CD4-positive, alpha-beta T cell treated with Interleukin-15 for 4 hours (primary cell): Measurements from ENCODE around the gene CTDSPL2.
A peak's percentile ranks its signal among the peaks of the same experiment; 100 is the strongest.
"Not testable (repeated sequence)": the region's sequence is repeated elsewhere in the genome, so short reads cannot be mapped to it uniquely, and the experiment has no call there.

ENCODE experiments used
- DNase-seq: peaks from one replicate; pipeline ENCODE4 v3.0.0-alpha.2; 2020; ENCODE audit warnings: low spot score

CTDSPL2 gene

DNA sequence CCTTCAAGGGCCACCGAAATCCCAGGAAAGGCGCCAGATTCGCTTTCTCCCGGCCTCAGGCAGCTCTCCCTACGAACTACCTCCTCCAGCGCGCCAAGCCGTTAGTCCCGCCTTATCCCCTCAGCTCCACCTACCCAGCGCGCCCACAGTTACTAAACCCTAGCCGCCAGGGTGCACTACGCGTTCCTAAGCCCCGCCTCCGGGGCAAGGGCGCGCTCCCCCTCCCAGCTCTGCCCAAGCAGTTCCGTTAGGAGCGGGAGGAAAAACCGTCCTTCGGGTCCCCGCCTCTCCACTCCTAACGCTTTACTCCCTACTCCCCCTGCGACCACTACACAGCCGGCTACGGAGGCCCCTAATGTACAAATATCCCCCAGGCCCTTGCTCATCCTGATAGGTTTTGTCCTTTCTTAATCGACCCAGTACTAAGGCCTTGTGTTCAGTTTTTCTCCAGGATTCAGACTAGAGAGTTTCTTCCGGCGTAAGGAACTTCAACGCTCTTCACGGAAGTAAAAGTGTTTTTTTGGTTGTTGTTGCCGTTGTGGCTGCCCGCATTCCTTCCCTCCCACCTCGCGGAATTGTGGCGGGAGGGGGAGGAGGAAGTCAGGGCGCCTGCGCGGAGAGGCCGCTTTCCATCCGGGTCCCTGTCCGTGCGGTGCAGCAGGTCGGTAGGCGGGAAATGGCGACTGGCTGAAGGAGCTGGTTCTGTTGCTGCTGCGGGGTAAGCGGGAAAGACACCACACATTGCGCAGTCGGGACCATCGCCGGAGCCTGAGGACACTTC lies at the start of gene CTDSPL2:
Gene CTDSPL2, plus strand, starts transcription at position 655 of the 781 bp plus-strand sequence. CDS start 31,386 bp downstream, outside the sequence.
- peak; percentile 93 for DNase-seq

DNA sequence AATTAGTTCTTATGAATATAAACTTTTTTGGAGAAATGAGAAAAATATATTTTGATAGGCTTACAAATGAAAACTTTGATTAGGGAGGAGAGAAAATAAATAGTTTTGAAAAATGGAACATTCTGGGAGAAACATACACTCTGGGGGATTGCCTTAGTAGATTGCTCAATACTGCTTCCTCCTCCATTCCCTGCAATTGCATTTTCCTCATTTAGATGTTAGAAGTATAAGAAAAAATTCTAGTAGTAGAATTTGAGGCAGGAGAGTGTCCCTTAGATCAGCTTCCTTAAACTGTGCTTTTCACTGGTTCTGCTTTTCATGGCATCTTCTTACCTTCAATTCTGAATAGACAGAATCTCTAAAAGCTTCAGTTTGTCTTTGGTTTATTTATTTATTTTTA lies 46.2 kb upstream of the CTDSPL2 start:
- no peak for DNase-seq

DNA sequence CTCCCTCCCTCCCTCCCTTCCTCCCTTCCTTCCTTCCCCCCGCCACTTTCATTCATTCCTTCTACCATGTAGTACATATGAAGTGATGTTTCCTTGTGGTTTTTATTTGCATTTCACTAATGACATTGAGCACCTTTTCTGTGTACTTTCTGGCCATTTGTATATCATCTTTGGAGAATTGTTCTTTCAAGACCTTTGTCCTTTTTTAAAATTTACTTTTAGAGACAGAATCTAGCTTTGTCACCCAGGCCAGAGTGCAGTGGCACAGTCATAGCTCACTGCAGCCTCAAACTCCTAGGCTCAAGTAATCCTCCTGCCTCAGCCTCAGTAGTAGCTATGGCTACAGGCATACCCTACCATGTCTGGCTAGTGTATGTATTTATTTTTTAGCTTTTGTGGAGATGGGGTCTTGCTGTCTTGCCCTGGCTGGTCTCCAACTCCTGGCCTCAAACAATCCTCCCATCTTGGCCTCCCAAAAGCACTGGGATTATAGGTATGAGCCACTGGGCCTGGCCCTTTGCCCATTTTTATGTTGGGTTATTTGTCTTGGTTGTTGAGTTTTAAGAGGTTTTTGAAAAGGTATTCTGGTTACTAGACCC lies 42.0 kb upstream of the CTDSPL2 start:
- DNase-seq = no peak

GRCh38 chr15:44394062-44394461 lies 33.4 kb upstream of the CTDSPL2 start:
- DNase-seq = no peak

- no peak for DNase-seq
Observed at GRCh38 chr15:44394562-44394961, 32.9 kb upstream of the CTDSPL2 start.

GRCh38 chr15:44397869-44398268 lies 29.6 kb upstream of the CTDSPL2 start:
- DNase-seq = no peak

- DNase-seq = no peak
Observed at GRCh38 chr15:44414001-44414400, 13.4 kb upstream of the CTDSPL2 start.

DNA sequence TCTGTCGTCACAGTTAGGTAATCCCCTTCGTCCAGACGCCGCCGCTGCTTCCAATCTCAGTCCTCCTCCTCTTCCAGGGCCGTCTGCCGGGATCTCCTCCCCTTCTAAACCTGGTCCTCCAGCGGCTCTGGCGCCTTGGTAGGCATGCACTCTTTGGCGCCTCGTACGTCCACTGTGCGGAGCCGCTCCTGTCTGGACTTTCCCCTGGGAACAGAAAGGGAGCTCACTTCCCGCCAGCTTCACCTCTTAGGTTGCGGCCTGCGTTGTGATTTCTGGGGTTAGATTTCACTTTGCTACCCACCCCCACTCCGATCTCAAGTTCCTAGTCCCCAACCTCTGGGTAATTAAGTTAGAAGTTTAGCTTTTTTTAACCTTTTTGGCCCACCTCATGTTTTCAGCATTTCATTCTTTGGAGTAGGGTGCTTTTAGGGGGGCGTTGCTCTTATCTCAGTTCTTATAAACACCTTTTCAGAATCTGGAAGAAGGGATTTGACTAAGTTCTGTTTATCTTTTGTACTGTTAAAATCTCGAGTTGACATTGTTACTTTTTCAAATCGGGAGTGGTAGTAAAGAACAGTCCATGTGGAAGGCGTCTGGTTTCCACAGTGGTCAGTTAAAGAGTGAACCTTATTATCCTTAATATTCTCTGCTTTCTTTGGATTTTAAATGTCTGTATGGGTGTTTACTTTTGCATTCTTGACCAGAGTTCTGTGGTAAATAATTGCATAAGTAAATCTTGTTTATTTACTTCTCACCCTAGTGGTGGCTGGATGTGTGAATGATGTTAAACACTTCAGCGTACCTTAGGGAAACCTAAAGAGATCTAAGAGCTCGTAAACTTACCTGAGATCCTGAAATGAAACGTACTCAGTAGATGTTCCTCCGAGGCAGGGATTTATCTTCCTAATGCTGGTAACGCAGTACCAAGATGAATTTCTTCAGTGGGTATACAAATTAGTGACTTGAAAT lies 611 bp downstream of the CTDSPL2 start:
- peak; percentile 13 for DNase-seq

DNA sequence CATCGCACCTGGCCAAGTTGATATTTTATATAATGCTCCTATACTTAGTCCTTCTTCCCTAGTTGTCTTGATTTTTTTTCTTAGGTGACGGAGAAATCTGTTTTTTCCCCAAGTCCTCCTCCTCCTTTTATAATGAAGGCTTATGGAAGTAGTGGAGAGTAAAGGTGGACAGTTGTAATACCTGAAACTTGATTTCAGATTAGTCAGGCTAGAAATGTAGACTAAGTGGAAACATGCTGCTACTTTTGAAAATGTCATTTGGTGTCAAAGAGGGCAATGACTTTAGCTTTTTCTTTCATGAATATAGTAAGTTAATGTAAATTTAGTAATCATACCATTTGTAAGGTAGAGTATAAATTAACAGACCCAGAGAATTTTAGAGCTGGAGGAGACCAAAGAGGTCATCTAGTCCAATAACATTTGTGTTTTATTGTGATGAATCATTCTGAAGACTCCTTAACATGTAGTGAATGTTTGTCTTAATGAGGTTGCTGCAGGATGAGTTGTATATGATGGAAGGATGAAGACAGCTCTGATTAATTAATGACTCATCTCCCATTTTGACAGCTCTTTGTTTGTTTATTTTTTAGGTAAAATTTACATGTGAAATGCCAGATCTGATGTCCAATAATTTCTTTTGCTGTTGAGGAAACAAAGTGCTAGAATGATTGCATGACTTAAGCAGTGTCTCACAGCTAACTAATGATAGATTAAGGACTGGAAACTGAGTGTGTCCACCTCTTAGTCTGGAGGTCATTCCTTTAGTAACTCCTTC lies 8.7 kb downstream of the CTDSPL2 start:
- DNase-seq = no peak

DNA sequence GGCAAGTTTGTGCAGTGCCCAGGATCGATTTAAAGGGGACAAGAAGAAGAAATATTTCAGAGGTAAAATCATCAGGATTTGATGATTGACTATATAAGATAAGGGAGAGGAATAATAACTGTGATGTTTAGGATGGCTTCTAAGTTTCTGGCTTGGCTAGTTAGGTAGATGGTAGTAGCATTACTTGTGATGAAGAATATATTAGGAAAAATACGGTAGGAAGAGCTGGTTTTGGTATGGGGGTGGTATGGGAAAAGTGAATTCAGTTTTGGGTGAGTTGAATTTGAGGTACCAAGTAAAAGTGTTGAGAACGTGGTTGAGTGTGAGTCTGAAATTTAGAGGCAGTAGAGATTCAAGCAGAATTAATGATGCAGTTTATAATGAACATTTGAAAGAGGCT lies 11.0 kb downstream of the CTDSPL2 start:
- DNase-seq = no peak

- DNase-seq = no peak
Observed at GRCh38 chr15:44441095-44441501, 13.7 kb downstream of the CTDSPL2 start.

DNA sequence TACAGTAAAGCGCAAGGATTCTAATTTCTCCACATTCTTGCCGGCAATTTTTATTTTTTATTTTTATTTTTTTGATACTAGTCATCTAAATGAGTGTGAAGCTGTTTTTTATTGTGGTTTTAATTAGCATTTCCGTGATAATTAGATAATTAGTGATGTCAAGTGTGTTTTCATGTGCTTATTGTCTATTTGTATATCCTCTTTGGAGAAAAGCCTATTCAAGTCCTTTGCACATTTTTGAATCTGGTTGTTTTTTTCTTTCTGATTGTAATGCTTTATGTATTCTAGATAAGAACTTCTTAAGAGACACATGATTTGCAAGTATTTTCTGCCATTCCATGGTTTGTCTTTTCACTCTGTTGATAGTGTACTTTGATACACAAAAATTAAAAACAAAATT lies 16.1 kb downstream of the CTDSPL2 start:
- DNase-seq = no peak

- DNase-seq = no peak
Observed at GRCh38 chr15:44447772-44448376, 20.4 kb downstream of the CTDSPL2 start.

DNA sequence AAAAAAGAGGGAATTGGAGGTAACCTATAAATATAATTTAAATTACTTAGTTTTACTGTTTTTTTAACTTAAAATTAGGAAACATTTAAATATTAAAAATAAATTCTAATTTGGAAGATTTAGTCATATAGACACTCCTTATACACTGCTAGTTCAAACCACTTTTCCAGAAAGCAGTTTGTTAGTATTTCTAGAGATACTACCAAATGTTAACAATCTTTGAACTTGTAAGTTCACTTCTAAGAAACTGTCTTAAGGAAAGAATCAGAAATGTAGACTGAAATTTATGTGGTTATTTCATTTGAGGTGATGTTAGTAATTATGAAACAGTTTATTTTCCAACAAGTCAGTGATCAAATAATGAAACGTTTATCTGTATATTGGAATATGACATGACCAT lies 22.7 kb downstream of the CTDSPL2 start:
- DNase-seq = no peak

DNA sequence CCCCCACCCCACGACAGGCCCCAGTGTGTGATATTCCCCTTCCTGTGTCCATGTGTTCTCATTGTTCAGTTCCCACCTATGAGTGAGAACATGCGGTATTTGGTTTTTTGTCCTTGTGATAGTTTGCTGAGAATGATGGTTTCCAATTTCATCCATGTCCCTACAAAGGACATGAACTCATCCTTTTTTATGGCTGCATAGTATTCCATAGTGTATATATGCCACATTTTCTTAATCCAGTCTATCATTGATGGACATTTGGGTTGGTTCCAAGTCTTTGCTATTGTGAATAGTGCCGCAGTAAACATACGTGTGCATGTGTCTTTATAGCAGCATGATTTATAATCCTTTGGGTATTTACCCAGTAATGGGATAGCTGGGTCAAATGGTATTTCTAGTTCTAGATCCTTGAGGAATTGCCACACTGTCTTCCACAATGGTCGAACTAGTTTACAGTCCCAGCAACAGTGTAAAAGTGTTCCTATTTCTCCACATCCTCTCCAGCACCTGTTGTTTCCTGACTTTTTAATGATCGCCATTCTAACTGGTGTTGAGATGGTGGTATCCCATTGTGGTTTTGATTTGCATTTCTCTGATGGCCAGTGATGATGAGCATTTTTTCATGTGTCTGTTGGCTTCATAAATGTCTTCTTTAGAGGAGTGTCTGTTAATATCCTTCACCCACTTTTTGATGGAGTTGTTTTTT lies 26.3 kb downstream of the CTDSPL2 start:
- DNase-seq = not testable (repeated sequence)

- no peak for DNase-seq
Observed at GRCh38 chr15:44458429-44458828, 31.0 kb downstream of the CTDSPL2 start.

DNA sequence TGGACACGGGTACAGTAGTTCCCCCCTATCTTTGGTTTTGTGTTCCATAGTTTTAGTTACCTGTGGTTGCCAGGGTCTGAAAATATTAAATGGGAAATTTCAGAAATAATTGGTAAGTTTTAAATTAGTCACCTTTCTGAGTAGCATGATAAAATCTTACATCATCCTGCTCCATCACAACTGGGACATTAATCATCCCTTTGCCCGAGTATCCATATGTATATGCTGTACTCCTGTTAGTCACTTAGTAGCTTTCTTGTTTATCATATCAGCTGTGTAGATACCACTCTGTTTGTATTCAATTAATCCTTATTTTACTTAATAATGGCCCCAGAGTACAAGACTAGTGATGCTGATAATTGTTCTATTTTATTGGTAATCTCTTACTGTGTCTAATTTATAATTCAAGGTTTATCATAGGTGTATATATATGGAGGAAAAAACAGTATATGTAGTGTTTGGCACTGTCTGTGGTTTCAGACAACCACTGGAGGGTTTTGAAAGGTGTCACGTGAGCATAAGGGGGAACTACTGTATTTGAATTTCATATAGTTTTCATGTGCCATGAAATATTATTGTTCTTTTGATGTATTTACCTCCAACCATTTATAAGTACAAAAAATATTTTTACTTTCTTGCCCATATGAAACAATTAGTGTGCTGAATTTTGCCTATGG lies 41.4 kb downstream of the CTDSPL2 start:
- peak; percentile 45 for DNase-seq

- no peak for DNase-seq
Observed at GRCh38 chr15:44471885-44472455, 44.5 kb downstream of the CTDSPL2 start.

DNA sequence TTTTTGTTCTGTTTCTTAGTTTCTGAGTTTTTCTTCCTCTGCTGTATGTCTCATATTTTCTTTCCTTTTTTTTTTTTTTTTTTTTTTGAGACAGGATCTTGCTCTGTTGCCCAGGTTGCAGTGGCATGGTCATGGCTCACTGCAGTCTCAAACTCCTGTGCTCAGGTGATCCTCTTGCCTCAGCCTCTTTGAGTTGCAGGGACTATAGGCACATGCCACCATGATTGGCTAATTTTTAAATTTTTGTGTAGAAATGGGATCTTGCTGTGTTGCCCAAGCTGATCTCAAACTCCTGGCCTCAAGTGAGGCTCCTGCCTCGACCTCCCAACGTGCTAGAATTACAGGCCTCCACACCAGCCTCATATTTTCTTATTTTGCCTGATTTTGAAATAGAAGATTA lies 51.9 kb downstream of the CTDSPL2 start:
- DNase-seq = no peak

GRCh38 chr15:44482090-44482489 lies 54.7 kb downstream of the CTDSPL2 start:
- no peak for DNase-seq
